GM23338 (cell line): ENCODE measurements around the gene SSBP2.
"Not testable (repeated sequence)": the region's sequence is repeated elsewhere in the genome, so short reads cannot be mapped to it uniquely, and the experiment has no call there.

ENCODE experiments used
- CTCF ChIP-seq, 2 experiments: fragments of 200-600 bp in 1 of 2; sonication (generic) in 1 of 2; conservative IDR thresholded peaks; 2 replicates each; pipeline versions ENCODE4 v1.5.1 to v1.6.1; 2016 to 2017; ENCODE audit warnings: antibody characterized with exemption in 2 of 2, low read depth in 2 of 2, mild to moderate bottlenecking in 2 of 2, moderate library complexity in 1 of 2
- EZH2 ChIP-seq: fragments of 200-600 bp; sonication (generic); IDR thresholded peaks from one replicate; pipeline ENCODE4 v1.8.0; 2017; ENCODE audit warnings: antibody characterized with exemption, mild to moderate bottlenecking, low read depth; ENCODE audit not compliant: unreplicated experiment
- EZH2phosphoT487 ChIP-seq: fragments of 200-600 bp; sonication (generic); IDR thresholded peaks from one replicate; pipeline ENCODE4 v1.8.1; 2018; ENCODE audit warnings: antibody characterized with exemption; ENCODE audit not compliant: unreplicated experiment
- JUNB ChIP-seq: IDR thresholded peaks from one replicate; pipeline ENCODE4 v1.6.1; 2016; ENCODE audit warnings: antibody characterized with exemption; ENCODE audit not compliant: unreplicated experiment
- NANOG ChIP-seq: IDR thresholded peaks from 2 replicates; pipeline ENCODE4 v1.6.1; 2016; ENCODE audit warnings: antibody characterized with exemption, borderline replicate concordance
- POLR2AphosphoS5 ChIP-seq: IDR thresholded peaks from 2 replicates; pipeline ENCODE4 v1.6.1; 2016; ENCODE audit warnings: antibody characterized with exemption, low read depth
- REST ChIP-seq: IDR thresholded peaks from one replicate; pipeline ENCODE4 v1.6.1; 2018; ENCODE audit warnings: antibody characterized with exemption; ENCODE audit not compliant: unreplicated experiment
- ZNF331 ChIP-seq: fragments of 250-450 bp; sonication (Bioruptor Pico); IDR thresholded peaks from 2 replicates; pipeline ENCODE4 v1.5.0; 2020; ENCODE audit warnings: low read depth, mild to moderate bottlenecking, moderate library complexity

- not testable (repeated sequence) for TF ChIP-seq CTCF (conservative IDR thresholded peaks at IDR 0.05; ENCODE audit: low read depth in 2 of 2); POLR2AphosphoS5; EZH2phosphoT487; EZH2; ZNF331; NANOG; JUNB; REST
Measured at GRCh38 chr5:81628061-81628460, 122.8 kb downstream of the SSBP2 start.
